ENCODE results near the gene BTRC.

The BTRC gene

DNA sequence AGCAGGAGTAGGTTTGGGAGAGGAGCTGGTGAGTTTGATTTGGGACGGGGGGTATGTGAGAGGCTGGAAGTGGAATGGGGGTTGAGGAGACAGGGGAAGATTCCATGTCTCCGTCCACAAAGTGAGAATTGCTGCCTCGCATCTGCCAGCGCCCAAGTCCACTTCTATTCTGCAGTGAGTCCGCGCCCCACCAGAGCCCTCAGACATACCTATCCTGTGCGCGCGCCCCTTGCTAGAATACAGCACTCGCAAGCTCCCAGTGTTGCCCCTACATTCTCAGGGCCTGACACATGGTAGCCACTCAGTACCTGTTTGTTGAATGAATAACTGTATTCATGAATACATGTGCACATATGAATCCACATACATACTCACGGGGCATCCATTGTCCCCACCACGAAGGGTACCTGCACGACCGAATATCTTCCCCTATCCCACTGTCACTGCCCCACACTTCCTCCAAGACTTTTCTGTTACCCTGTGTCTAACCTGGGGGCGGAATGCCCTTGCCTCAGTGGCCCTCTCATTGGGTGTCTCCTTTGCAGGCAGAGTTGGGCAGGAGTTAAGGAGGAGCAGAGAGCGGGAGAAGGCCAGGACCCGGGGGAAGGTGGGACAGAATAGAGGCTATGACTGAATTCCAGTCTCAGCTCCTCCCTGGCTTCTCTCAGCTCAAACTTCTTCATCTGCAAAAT, 214.2 kb downstream of the BTRC start:
- DNase-seq (ENCODE audit: low read depth): no peak

DNA sequence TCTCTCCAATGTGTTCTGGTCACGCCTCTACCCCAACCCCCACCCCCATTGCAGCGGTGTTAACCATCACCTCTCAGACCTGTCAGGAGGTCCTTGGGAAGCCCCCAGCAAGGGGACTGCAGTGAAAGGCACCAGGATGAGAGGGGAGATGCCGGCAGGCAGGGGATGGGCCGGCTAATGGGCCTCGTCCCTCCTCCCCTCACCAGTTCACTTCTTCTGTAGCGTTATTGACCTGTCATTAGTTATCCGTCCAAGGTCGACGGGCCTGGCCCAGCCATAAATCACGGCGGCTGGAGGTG, 215.3 kb downstream of the BTRC start:
- no peak for DNase-seq (ENCODE audit: low read depth)

DNA sequence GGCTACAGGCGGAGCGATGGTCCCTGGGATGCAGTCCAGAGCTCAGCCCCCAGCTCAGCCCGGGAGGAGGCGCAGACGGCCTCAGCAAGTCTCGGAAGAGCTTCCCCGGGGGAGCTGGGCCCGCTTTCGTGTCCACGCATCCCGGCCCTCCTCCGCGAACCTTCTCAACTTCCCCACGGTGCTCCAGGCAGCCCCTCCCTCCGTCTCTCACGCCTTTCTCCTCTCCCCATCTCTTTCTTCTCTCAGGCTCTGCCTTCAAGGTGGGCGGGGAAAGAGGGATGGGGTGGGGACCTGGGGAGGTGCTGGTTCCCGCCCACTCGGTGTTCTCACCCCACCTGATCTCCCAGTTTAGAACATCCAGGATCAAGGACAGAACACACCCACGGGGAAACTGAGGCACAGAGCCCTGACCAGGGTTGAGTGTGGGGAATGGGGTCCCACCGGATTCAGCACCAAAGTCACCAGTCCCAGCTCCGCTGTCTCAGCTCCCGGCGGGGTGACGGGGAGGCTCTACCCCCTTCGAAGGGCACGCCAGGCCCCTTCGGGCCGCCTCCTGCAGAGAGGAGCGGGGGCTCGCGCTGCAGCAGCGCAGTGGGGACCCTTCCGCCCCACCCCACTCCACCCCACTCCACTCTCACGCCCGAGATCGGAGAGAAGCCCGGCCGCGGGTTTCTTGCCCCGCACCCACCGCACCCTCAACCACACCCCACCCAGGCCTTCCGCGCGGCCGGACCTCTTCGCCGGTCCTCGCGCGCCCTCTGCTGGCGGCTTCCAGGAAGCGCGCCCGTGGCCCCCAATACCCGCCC, 215.9 kb downstream of the BTRC start:
- DNase-seq (ENCODE audit: low read depth): peak; percentile 73

DNA sequence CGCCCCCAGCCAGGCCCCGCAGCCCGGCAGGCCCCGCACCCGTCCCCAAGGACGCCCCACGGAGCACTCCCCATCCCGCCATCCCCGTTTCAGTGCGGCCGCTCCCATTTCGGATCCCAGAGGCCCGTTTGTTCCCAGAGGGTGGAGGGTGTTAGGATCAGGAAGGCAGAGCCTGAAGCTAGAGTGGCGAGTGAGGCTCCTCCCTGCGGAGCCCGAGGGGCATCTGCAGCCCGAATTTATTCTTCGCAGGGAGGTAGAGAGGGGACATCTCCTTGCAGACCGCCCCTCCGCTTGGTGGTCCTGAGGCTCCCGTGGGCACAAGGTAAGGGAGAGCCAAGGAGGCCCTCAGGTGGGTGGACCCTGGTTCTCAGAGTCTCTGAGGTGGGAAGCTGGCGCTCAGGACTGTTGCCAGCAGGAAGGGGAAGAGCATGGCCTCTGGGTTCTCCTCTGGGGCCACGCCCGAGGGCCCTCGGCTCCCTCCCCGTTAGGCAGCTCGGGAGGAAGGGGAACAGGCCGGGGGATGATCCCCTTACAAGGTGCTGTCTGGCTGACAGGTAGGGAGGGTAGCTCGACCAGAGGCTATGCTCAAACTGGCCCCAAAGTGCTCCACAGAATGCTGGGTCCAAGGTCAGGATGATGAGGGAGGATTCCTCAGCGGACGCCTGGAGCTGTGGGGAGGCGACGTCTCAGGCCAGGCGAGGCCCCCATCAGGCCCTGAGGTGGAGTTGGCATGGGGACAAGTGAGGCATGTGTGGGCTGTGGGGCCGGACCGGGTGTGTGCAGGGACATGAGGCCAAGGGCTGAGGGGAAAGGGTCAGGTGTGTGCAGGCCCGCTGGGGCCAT, 216.7 kb downstream of the BTRC start:
- no peak for DNase-seq (ENCODE audit: low read depth)

DNA sequence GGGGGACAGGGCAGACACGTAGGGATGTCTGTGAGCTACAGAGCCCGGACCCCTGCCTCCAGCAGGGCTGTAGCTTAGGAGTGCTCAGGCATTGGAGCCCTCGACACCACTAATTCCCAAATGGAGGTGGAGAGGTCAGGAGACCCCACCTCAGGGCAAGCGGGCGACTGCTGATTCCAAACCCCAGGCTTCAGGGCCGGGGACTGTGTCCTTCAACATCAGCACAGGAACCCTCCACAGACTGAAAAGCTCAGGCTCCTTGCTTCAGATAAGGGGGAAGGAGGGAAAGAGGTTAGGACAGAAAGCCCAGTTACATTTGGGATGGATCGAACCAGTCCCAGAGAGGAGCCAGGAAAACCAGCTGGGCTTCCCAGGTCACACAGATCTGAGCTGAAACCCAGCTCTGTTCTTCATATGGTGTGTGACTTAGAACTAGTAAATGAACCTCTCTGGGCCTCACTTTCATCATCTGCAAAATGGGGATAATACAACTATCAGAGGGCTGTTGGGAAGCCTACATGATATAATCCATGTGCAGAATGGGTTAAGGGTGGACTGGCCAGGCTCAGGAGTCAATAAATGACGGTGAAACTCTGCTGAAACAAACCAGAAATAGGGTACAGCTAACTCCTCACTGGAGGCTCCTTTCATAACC, 217.4 kb downstream of the BTRC start:
- DNase-seq (ENCODE audit: low read depth): no peak

DNA sequence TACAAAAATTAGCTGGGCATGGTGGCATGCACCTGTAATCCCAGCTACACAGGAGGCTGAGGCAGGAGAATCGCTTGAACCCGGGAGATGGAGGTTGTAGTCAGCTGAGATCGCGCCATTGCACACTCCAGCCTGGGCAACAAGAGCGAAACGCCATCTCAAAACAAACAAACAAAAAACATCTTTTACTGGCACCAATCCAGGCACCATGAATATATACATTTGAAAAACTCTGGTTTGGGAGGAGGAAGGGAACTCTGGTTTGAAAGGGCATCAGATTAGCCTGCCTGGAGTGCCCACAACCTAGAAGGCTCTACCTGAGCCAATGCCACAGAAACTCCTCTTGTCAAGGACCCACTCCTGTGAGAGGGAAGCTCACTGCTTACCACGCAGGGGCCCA, 218.2 kb downstream of the BTRC start:
- no peak for DNase-seq (ENCODE audit: low read depth)

DNA sequence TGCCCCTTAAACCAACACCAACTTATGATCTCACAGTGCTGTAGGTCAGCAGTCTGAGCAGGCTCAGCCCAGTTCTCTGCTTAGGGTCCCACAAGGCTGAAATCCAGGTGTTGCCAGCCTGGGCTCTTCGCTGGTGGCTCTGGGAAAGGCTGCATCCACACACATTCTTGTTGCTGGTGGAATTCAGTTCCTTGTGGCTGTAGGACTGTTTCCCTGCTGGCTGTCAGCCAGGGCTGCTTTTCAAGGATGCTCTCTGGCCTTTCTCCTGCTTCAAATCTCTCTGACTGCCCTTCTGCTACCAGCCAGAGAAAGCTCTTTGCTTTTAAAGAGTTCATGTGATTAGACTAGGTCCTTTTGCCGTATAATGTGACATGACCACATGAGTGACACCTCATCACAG, 218.8 kb downstream of the BTRC start:
- DNase-seq (ENCODE audit: low read depth): no peak

DNA sequence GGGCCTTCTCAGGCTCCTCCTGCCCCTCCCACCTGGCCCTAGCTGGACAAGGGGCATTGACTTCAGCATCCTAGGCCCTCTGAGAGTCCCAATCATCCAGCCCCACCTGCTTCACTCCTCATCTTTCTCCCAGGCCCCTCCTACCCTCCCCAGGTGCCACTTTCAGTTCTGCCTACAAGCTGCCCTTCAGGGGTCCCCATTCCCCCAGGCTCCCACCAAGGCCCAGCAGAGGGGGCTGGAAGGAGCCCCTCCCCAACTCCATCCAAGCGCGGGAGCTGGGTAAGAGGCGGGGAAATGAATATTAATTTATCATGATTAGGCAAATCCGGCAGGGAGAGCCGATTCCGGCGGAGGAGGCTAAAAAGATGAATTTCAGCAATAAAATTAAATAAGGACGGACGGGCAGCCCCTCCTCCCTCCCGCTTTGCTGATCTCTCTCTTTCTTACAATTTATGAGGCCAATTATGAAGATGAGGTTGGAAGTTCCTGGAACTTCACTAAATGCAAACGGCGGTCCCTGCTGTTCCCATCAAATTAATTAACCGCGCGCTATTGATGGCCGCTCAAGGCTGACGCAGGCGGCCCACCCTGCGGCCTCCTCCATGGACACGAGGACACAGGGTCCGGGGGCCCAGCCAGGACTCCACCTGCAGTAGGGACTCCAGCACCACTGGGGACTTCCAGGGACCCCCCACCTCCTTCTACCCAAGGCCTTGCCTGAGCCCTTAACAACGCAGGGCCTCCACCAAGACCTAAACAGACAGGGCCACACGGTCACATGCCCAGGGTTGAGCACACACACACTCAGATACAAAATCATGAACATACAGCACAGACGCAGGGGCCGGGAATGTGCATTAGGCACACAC, 220.2 kb downstream of the BTRC start:
- no peak for DNase-seq (ENCODE audit: low read depth)

DNA sequence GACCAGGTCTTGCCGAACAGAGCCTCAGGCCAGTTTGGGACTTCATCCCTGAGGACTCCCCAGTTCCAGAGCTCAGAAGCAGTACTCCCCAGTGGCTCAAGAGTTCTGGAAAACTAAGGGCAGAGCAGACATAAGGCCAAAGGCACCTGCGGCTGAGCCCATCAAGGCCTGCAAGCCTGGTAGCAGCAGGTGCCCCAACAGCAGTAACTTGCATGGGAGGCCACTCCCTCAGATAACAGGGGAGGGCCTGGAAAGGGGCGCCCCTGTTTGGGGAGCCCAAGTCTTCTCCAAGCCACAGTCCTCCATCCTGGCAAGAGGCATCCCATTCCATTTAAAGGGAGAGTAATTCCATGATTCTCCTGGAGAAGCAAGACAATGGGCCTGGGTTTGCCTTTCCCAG, 221.1 kb downstream of the BTRC start:
- DNase-seq (ENCODE audit: low read depth): no peak

DNA sequence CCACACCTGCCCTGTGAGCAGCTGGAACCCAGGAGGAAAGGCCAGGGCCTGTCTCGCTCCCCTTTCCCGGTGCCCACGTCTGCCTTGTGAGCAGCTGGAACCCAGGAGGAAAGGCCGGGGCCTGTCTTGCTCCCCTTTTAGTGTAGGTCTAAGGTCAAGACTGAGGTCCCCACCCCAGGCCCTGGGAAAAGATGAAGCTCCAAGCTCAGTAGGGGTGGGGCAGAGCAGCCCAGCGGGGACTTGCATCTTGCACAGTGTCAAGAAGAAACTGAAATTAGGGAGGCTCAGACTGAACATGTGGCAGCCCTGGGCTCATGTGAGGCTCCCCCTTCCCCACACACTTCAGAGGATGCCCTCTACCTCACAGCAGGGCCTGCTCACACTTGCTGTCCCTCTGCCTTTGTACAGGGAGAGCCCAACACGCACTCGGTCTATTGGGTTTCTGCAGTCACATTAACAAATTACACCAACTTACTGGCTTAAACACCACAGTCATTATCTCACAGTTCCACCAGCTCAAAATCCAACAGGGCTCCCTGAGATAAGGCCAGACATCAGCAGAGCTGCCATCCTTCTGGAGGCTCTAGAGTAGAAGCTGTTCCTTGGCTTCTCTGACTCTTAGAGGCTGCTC, 221.7 kb downstream of the BTRC start:
- DNase-seq (ENCODE audit: low read depth): no peak

DNA sequence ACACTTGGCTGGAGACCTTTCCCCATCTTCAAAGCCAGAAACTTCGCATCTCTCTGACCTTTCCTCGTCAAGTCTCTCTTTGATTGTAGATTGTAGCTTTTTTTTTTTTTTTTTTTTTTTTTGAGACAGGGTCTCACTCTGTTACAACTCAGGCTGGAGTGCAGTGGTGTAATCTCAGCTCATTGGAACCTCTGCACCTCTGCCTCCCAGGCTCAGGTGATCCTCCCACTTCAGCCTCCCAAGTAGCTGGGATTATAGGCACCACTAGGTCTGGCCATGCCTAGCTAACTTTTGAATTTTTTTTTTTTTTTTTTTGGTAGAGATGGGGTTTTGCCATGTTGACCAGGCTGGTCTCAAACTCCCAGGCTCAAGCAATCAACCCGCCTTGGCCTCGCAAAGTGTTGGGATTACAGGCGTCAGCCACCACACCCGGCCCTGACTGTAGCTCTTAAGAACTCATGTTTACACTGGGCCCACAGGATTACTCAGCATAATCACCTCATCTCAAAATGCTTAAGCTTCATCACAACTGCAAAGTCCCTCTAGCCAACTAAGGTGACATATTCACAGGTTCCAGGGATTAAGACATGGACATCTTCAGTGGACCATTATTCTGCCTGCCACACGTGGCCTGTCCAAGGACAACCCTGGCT, 222.4 kb downstream of the BTRC start:
- no peak for DNase-seq (ENCODE audit: low read depth)

DNA sequence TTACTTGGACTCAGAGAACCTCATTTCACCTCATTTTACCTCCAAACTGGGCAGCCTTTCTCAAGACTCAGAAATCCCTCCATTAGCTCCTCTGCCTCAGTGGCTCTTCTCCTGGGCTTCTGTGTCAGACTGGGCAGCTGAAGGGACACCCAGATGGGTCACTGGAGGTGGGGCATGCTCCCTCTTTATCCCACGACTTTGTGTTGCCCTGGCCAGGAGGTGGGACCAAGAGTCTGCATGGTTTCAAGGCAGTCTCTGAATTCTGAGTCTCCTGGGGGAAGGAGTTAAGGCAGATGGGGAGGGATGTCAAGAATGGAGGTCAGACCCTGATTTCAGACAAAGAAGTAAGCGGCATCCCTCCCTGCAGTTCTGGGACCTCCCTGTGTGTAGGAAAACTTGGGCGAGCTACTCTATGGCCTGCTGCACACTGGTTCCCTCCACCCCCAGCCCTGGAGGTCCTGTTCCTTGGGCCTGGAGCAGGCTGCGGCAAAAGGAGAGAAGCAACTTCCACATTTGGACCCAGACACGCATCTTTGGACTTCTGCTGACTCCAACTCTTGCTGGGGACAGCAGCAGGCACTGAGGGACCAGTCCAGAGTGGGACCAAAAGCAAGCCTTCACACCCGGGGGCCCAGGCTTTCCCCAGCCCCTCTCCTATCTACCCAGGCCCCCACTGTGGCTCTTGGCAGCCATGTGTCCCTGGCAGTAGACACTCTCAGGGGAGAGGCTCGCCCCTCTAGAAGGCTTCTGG, 223.3 kb downstream of the BTRC start:
- no peak for DNase-seq (ENCODE audit: low read depth)

DNA sequence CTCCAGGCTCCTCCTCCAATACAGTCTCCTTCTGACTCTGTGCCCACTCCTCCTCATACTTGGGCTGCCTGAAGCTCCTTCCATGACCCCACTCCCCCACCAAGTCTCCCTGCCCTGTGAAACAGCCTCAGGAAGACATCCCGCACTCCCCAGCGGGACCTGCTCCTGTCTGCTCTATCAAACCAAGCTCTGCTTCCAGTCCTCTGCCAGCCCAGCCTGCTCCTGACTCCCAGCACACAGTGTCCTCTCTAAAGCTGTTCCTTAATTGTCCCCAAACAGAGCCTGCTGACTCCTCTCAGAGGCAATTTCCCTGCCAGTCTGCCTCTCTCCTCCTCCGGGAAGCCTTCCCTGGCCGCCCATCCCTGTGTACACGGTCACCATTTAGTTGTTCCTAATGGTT, 224.2 kb downstream of the BTRC start:
- DNase-seq (ENCODE audit: low read depth): no peak

DNA sequence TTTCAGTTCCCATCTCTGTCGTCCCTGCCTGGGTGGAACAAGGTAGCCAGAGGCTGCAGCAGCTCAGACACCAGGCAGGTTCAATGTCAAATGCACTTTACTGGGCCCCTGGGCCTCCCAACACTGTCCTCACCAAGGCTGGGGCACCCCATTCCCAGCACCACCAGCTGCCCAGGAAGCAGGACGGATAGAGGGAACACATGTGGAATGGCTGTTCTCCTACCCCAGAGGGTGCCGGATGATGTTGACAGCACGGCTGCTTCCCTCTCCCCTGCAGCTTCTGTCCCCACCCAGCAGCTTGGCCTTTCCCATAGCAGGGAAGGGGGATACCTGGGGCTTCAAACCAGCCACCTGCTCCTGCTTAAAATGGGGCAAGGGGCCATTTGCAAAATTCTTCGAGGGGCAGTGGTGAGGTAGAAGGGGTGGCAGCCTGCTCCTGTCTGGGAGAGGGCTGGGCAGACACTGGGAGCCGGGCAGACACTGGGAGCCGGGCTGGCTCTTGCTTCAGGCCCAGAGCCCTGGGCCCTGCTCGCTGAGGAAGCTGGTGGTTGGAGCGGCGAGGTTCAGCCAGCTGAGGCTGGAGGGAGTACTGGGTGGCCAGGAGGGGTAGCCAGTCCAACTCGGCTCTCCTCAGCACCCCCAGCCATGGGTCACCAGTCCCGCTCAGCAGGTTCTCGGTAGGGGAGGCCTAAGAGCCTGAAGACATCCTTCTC, 225.0 kb downstream of the BTRC start:
- DNase-seq (ENCODE audit: low read depth): no peak

DNA sequence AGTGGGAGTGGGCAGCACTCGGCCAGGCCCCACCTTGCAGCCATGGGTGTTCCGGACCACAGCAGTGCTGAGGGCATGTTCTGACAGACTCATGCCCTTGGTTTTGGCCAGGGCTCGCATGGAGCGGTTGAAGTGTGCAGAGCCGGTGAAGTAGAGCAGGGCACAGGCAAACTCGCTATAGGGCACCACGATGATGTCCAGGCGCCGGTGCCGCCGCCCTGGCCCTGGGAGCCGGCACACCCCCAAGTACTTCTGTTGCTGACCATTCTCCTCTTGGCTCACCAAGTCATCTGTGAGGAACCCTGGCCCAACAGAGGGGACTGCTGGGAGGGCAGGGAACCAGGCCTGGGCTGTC, 225.5 kb downstream of the BTRC start:
- no peak for DNase-seq (ENCODE audit: low read depth)

DNA sequence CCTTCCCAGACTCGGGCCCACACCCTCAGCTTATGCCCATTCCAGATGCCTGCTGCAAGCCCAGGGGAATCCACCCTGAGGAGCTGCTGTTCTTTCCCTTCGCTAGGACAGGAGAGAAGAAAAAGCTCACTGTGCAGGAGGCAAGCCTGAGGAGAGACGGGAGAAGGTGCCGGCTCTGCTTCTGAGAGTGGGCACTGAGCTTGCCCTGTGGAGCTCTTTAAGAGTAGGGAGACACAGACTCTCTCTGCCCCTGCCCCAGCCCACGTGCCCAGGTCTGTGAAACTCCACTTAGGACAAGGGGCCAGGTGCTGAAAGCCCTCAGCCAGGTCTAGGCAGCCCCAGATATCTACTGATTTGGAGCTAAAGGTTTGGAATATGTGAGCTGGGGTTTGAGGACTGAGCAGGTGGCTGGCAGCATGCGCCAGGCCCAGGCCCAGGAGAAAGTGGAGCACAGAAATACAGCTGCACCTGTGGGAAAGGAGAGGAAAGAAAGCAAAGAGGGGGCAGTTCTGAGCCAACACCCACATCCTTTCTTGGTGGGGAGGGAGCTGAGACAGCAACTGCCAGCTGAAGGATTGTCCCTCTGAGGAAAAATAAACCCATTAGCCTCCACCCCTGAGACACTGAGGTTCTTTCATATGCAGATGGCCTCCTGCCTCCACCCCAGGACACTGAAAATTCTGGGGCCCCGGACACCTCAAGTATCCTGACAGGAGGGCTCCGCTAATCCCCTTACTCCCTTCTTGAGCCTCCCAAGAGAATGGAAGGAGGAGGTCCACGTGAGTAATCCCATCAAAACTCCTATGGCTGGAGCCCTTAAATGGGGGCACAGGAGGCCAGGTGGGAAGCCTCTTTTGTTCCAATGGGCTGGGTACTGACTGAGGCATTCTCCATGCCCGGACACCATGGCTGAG, 226.8 kb downstream of the BTRC start:
- DNase-seq (ENCODE audit: low read depth): no peak

DNA sequence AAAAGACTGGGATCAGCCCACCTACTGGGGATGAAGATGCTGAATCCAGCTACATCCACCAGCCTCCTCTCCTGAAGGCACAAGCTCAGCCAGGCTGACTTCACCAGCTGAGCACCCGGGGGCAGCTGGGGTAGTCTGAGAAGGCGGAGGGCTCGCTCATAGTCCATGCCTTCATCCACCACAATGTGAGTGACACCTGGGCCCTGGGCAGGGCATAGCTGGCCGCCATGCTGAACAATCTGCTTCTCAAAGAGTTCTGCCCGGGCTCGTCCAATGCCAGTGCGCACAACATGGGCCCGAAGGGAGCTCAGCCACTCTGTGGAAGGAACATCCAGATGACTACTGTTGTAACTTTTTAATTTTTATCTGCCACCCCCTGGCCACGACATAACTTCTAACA, 231.9 kb downstream of the BTRC start:
- no peak for DNase-seq (ENCODE audit: low read depth)
